ENCODE measurements around the gene OVCH2. TPM values are rescaled to one million over a fixed set of nuclear protein-coding genes. Genes with fewer than 3 reads are reported as not detected.

OVCH2 gene
- total RNA-seq, 4 donors from 2014 or later = 6.2 to 44.0 (median 20.3) TPM

DNA sequence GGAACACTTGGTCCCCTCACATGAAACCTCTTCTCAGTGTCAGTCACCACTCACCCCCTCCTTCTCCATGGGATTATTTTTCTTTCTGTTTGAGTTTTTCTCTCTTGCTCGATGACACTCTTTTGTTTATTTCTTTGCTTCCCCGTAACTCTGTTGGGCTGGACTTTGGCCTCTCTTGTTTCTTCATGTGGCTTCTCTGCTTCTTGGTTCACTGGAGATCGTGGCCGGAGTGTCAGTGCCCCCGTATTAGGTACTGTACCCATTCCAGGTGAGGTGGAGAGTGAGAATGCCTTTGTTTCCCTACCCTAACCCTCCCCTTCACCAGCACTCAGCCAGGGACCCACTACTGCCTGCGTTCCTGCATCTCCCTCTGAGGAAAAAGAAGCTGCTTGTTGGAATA is 65.5 kb downstream of the OVCH2 start:
- no peak for TF ChIP-seq POLR2AphosphoS5 (IDR thresholded peaks at IDR 0.05)
- TF ChIP-seq, protein P1, sequence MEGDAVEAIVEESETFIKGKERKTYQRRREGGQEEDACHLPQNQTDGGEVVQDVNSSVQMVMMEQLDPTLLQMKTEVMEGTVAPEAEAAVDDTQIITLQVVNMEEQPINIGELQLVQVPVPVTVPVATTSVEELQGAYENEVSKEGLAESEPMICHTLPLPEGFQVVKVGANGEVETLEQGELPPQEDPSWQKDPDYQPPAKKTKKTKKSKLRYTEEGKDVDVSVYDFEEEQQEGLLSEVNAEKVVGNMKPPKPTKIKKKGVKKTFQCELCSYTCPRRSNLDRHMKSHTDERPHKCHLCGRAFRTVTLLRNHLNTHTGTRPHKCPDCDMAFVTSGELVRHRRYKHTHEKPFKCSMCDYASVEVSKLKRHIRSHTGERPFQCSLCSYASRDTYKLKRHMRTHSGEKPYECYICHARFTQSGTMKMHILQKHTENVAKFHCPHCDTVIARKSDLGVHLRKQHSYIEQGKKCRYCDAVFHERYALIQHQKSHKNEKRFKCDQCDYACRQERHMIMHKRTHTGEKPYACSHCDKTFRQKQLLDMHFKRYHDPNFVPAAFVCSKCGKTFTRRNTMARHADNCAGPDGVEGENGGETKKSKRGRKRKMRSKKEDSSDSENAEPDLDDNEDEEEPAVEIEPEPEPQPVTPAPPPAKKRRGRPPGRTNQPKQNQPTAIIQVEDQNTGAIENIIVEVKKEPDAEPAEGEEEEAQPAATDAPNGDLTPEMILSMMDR (IDR thresholded peaks at IDR 0.05) = no peak
- WGBS = 94% methylated on average over 6 of the region's 6 CpGs
- no peak for DNase-seq (ENCODE audit: low spot score in 2 of 2)
- Histone ChIP-seq H3K4me1 (peaks cover 35% of the 10 kb centered on the region), H3K27me3 (no peaks in the 10 kb centered on the region), H3K36me3 (peaks cover 54% of the 10 kb centered on the region), H3K27ac (no peak overlapping the region), H3K9me3 (no peaks in the 10 kb centered on the region), H3K4me3 (no peak overlapping the region)

DNA sequence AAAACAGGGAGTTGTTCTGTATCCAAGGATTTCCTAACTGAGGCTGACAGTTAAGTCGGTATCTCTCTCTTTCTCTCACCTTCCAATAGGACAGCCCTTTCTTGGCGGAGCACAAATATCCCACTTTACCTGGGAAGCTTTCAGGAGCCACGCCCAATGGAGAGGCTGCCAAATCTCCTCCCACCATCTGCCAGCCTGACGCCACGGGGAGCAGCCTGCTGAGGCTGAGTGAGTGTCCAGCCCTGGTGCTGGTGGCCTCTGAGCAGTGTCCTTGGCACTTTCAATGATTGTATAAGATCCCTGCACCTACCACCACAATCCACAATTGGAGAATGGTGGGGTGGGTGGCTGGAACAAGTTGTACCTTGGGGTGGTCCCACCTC is 66.6 kb downstream of the OVCH2 start:
- DNase-seq (ENCODE audit: low spot score in 2 of 2) = no peak
- H3K4me1 ChIP-seq = peaks cover 35% of the 10 kb centered on the region
- no peaks in the 10 kb centered on the region for H3K9me3 ChIP-seq
- no peaks in the 10 kb centered on the region for H3K27me3 ChIP-seq
- WGBS = 43% methylated on average over 5 of the region's 5 CpGs
- H3K4me3 ChIP-seq = no peak overlapping the region
- H3K36me3 ChIP-seq = peaks cover 66% of the 10 kb centered on the region
- no peak overlapping the region for H3K27ac ChIP-seq
- no peak for TF ChIP-seq POLR2A (IDR thresholded peaks at IDR 0.05)
- no peak for TF ChIP-seq EP300 (IDR thresholded peaks at IDR 0.05)
- TF ChIP-seq POLR2AphosphoS5 (IDR thresholded peaks at IDR 0.05) = no peak
- TF ChIP-seq, protein P1 (IDR thresholded peaks at IDR 0.05) = no peak

Other genes with a start within 250 kb of the OVCH2 start
- gene OLFML1, start 221.0 kb downstream of the OVCH2 start, total RNA-seq = 1 to 10 TPM; 1.2 to 5.3 (median 2.2) TPM
- 100 to 1,000 TPM in 1 of 4 donors, 10 to 100 TPM in 3; 68.2 to 139 (median 76.2) TPM for gene PPFIBP2, start 192.5 kb downstream of the OVCH2 start, total RNA-seq
- gene CYB5R2, start 33.0 kb downstream of the OVCH2 start, total RNA-seq = 10 to 100 TPM; 30.7 to 78.4 (median 53.9) TPM
- gene OR5P2, start 90.5 kb upstream of the OVCH2 start, total RNA-seq = 10 to 100 TPM in 1 of 4 donors, 1 to 10 TPM in 3; 1.8 to 17.2 (median 2.5) TPM
- gene OR5P3, start 124.4 kb upstream of the OVCH2 start, total RNA-seq = 10 to 100 TPM in 1 of 4 donors, 1 to 10 TPM in 3; 2.3 to 19.2 (median 3.7) TPM
- under 1 TPM in 1 of 4 donors, not detected in 3; 0.08 TPM for gene OR10A6, start 224.8 kb upstream of the OVCH2 start, total RNA-seq
- not detected for gene OR10A3, start 235.2 kb upstream of the OVCH2 start, total RNA-seq